T-helper 2 cell (primary cell): ENCODE measurements around the gene TEX11.

ENCODE experiments used
- DNase-seq, 5 experiments: peaks; one replicate each; pipeline versions ENCODE4 v3.0.0 to v3.0.0-alpha.2; 2012 to 2022

The TEX11 gene

DNA sequence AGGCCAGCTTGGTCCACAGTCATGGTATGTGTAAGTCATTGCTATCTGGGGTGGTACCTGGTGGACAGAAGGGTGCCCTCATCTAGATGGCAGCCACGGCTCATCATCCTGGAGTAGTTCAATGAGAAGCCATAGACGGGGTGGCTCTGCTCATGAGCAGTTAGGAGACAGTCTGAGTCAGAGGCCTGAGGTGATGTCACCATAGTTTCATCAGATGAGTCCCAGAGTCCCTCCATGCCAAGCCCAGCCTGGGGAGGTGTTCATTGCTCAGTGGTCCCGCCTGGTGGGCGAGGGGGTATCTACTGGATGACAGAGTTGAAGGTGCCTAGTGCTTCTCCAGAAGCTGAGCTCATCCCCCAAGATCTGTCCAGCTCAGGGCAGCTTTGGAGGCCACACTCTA is 414.1 kb downstream of the TEX11 start:
- DNase-seq = no peak

DNA sequence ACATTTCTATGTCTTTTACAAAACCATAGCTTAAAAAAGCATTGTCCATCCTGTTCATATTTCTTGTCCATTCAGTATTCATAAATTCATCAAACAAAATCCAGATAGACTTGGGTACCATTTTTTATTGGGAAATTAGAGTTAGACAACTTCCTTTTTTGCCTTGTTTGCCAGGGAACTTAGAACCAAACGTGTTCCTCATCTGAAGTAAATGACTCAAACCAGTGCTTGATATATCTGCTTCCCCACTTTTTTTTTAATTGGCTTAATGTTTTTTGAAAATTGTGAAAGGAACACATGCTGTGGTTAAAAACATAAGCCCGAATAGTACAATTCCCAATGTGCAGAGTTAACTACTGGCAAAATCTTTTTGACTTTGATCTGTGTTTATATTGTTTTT is 419.7 kb downstream of the TEX11 start:
- DNase-seq = no peak

DNA sequence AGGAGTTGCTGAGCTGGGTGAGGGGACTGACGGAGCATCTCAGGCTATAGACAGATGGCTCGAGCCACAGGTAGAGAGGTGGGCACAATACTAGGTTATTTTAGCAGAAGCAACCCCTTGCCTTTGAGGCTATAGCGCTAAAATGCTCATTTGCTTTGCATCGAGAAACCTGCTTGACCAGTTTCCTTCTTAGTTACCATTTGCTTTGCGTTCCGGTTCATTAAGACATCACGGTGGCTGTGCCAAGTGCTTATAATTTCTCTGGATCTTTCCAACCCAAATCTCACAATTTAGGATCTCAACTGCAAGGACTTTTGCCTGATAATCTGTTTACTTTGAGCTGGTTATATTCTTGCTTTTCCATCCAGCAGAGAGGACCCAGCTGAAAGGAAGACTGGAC is 423.0 kb downstream of the TEX11 start:
- no peak for DNase-seq

DNA sequence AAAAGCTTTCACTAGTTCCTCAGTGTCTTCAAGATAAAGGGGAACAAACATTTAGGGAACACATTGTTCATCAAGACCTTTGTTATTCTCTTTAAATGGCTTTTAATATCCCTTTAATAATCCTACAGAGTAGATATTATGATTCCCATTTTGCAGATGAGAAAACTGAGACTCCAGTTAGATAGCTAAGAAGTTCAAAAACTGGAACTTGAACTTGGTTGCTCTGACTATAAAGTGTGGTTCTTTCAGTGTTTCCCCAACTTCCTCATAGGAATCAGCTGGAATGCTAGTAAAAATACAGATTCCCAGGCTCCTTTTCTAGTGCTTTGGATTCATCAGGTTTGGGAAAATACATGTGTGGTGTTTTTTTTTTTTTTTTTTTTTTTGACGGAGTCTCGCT is 426.2 kb downstream of the TEX11 start:
- DNase-seq = no peak

GRCh38 chrX:70481471-70482270 is 426.8 kb downstream of the TEX11 start:
- no peak for DNase-seq

DNA sequence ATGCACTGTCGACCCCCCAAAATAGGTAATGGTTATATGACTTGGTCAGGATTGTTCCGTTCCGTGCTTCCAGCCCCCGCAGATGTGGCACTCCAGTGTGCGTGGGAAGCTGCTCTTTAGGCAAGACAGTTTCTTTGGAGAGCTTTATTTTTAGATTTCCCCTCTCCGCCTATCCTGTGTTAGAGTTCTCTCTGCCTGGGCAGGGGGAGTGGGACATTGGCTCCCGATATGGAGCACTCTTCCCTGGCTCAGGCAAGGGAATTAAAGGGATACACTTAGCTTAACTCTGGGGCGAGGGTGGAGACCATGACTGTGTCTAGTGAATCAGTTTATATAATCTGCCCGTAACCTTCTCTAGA is 427.9 kb downstream of the TEX11 start:
- no peak for DNase-seq

DNA sequence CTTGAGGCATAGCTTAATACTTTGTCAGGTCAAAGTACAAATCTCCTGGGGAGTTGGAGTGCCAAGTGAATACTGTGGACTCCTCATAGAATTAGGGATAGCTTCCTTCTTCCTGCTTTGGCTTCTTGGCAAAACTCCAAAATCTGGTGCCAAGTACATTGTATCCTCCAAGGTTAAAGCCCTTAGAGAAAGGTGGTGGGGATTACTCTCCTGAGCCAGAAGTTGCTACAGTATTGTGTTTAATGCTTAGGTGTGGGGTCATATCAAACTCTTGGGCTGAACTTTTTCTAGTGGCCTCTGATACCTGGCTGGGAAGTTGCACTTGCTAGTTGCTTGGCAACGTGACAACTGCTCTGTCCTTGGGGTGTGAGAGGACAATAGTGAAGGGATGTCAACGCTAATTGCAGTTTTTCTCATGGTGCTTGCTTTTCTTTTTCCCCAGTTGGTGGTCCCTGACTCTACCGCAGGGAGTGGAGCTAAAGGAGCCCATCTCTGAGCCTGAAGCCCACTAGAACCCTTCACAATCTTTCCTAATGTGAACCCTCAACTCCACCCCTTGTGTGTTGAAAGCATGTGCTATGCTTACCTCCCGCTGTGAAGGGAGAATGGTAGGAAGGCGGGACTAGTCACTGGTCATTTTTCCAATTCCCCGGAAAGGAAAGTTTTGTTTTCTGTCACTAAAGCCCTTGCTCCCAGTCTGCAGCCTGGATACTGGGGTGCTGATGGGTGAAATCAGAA is 428.4 kb downstream of the TEX11 start:
- DNase-seq = no peak

GRCh38 chrX:70479247-70479921 is 429.1 kb downstream of the TEX11 start:
- DNase-seq = no peak
